Endothelial cell of umbilical vein (primary cell): ENCODE results near the gene MGAT5. TPM values are rescaled to one million over a fixed set of nuclear protein-coding genes. Genes with fewer than 3 reads are reported as not detected.

Experiments used
- BruUV-seq: library from RNA; stranded (reverse); fragments of 400-500 nt; replicated peaks from 2 replicates; lab custom pipeline; 2021; lab: Mats Ljungman, UMichigan
- CTCF ChIA-PET: fragments of 300-600, 350-600 bp; sonication (Branson Sonifier 250); formaldehyde crosslinking; loops from one replicate; lab custom pipeline; 2021; ENCODE audit warnings: antibody characterized with exemption, inconsistent platforms; lab: Charles Lee
- POLR2A ChIA-PET: fragments of 300-600, 350-600 bp; sonication (Branson Sonifier 250); formaldehyde crosslinking; loops from one replicate; lab custom pipeline; 2021; ENCODE audit warnings: antibody characterized with exemption, inconsistent platforms; lab: Charles Lee
- DNase-seq: peaks from one replicate; pipeline ENCODE4 v3.0.0-alpha.2; 2011; ENCODE audit warnings: low read depth, low spot score
- FAIRE-seq: peaks from 2 replicates; lab custom pipeline; 2011; peaks lifted over from hg19 to GRCh38; lab: Jason Lieb, UNC
- H2AFZ ChIP-seq: 2 replicates; pipeline ENCODE4 v1.6.0; 2012; ENCODE audit warnings: low read depth, low read length, control low read depth, inconsistent platforms
- H3K27ac ChIP-seq: 2 replicates; pipeline ENCODE4 v1.5.1; 2011; ENCODE audit warnings: low read depth, mild to moderate bottlenecking, control low read depth, low read length, moderate library complexity; ENCODE audit not compliant: insufficient read depth
- H3K27me3 ChIP-seq, 2 experiments: 2 replicates each; pipeline versions ENCODE4 v1.6.0 to v1.6.1; 2011; ENCODE audit warnings: low read length in 2 of 2, mixed read lengths in 1 of 2; ENCODE audit not compliant: control insufficient read depth in 2 of 2, insufficient read depth in 2 of 2
- H3K36me3 ChIP-seq, 2 experiments: 2 replicates in 1 of 2; 3 replicates in 1 of 2; pipeline ENCODE4 v1.5.1; 2011; ENCODE audit warnings: low read length in 2 of 2, mild to moderate bottlenecking in 1 of 2, moderate library complexity in 1 of 2; ENCODE audit not compliant: control insufficient read depth in 2 of 2, insufficient read depth in 2 of 2; ENCODE audit errors: extremely low read depth in 1 of 2
- H3K4me1 ChIP-seq: 3 replicates; pipeline ENCODE4 v1.5.1; 2011; ENCODE audit warnings: mild to moderate bottlenecking, low read length; ENCODE audit not compliant: control insufficient read depth, insufficient read depth; ENCODE audit errors: extremely low read depth
- H3K4me2 ChIP-seq: 2 replicates; pipeline ENCODE4 v1.6.1; 2011; ENCODE audit warnings: low read length, control low read depth, mixed read lengths; ENCODE audit not compliant: insufficient read depth
- H3K4me3 ChIP-seq, 3 experiments: fragments of 200-600 bp in 1 of 3; sonication (generic), shearing (Covaris generic) in 1 of 3; replicated peaks in 1 of 3; 2 replicates each; pipeline ENCODE4 v1.5.1; 2011 to 2016; ENCODE audit warnings: control low read depth in 3 of 3, low read length in 3 of 3, mild to moderate bottlenecking in 2 of 3, inconsistent platforms in 1 of 3, low read depth in 1 of 3, moderate library complexity in 1 of 3; ENCODE audit not compliant: insufficient read depth in 1 of 3
- H3K79me2 ChIP-seq: 2 replicates; pipeline ENCODE4 v1.6.0; 2012; ENCODE audit warnings: low read length, inconsistent platforms; ENCODE audit not compliant: control insufficient read depth, insufficient read depth
- H3K9ac ChIP-seq: replicated peaks from 2 replicates; pipeline ENCODE3; 2011; ENCODE audit warnings: low read length, control low read depth; ENCODE audit not compliant: insufficient read depth; ENCODE audit errors: extremely low read depth
- H3K9me1 ChIP-seq: replicated peaks from 3 replicates; pipeline ENCODE4 v1.6.0; 2011; ENCODE audit warnings: mild to moderate bottlenecking, low read length; ENCODE audit not compliant: control insufficient read depth, insufficient read depth; ENCODE audit errors: extremely low read depth
- H3K9me3 ChIP-seq: replicated peaks from 2 replicates; pipeline ENCODE4 v1.5.1; 2012; ENCODE audit warnings: low read length, inconsistent platforms; ENCODE audit not compliant: control insufficient read depth, insufficient read depth
- H4K20me1 ChIP-seq: replicated peaks from 2 replicates; pipeline ENCODE3; 2011; ENCODE audit warnings: mild to moderate bottlenecking, low read length; ENCODE audit not compliant: control insufficient read depth, insufficient read depth; ENCODE audit errors: extremely low read depth
- EZH2 ChIP-seq: IDR thresholded peaks from 2 replicates; pipeline ENCODE4 v1.6.1; 2012; ENCODE audit warnings: borderline replicate concordance, low read depth, mild to moderate bottlenecking, moderate library complexity, low read length, inconsistent platforms; ENCODE audit not compliant: severe bottlenecking
- GATA2 ChIP-seq: IDR thresholded peaks from 2 replicates; pipeline ENCODE4 v1.7.0; 2011; ENCODE audit warnings: low read depth, mild to moderate bottlenecking, moderate library complexity, mixed read lengths, low read length; ENCODE audit not compliant: insufficient read length, insufficient read depth
- JUN ChIP-seq: IDR thresholded peaks from 2 replicates; pipeline ENCODE4 v1.6.1; 2011; ENCODE audit warnings: borderline replicate concordance, low read depth; ENCODE audit not compliant: insufficient read length, insufficient read depth
- dilution Hi-C: fragments of 300-500 bp; cut with MboI; formaldehyde crosslinking; loops from one replicate; pipeline ENCODE4 v1.15.0; 2019; ENCODE audit warnings: low sequenced_read_pairs; ENCODE audit not compliant: extremely low pct_ligation_motif_present
- intact Hi-C: fragments of 100-400 bp; cut with micrococcal nuclease; formaldehyde crosslinking; loops from one replicate; pipeline ENCODE4 v1.10.0; 2022
- polyA plus RNA-seq, 4 experiments: library from polyadenylated mRNA; depleted of rRNA in 3 of 4; stranded (reverse) in 3 of 4; unstranded in 1 of 4; fragments of >200 nt; gene quantifications; 2 replicates each; pipeline versions ENCODE4 v1.2.1 to v1.2.3, GENCODE V29; 2011 to 2012; ENCODE audit warnings: missing spikeins in 1 of 4
- total RNA-seq: library from RNA; stranded (reverse); gene quantifications from 2 replicates; pipeline ENCODE4 v1.2.3, GENCODE V29; 2021
- TF ChIP-seq, protein P1 (sequence below), 2 donors: IDR thresholded peaks; 1 replicate in 1 of 2; 2 replicates in 1 of 2; pipeline ENCODE4 v1.5.1; 2011; ENCODE audit warnings: low read length in 2 of 2, mild to moderate bottlenecking in 2 of 2, moderate library complexity in 2 of 2, control low read depth in 1 of 2, inconsistent platforms in 1 of 2, low read depth in 1 of 2; ENCODE audit not compliant: insufficient read depth in 1 of 2; ENCODE audit errors: extremely low read depth in 1 of 2
- TF ChIP-seq, protein P2 (sequence below): IDR thresholded peaks from 2 replicates; pipeline ENCODE4 v1.6.1; 2011; ENCODE audit not compliant: insufficient read depth, insufficient read length

MGAT5 gene
- total and polyA plus RNA-seq, 2 donors (not counting 3 experiments of a cell fraction or from before 2014, with no cell fraction given), result 17.7 to 84.1 TPM

DNA sequence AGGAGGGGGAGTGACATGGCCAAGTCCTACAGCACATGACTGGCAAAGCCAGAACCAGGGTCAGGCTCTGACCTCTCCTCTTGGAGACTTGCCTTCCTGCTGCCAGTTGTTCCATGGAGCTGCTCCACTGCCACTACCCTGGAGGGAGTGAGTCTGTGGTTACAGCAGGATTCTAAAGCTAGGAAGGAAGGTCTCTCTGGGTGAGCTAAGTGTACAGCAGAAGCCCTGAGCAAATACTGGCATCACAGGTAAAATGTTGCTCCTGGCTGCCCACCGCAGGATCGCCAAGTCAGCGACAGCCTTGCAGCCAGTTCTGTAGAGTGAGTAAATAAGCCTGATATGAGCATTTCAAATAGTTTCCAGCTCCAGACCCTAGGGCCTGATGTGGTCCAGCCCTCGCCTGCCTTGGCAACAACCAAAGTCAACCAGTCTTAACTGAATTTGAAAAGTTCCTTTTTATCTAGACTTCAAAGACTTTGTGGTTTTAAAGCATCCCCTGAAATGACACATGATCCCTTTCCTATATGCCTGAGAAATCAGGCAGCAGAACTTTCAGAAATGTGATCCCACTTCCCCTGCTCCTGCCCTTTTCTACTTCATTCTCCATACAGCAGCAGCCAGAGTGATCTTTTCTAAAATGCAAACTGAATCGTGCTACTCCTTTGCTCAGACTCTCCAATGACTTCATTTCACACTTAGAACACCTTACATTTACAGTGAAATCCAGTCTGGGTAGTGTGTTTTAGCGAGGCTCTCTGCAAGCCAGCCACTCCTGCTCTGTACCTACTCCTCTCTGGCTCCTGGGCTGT is 114.3 kb downstream of the MGAT5 start:
- Histone ChIP-seq H3K27ac (no peak overlapping the region), H3K4me1 (peaks cover 3% of the 10 kb centered on the region), H2AFZ (no peak overlapping the region), H3K27me3 (no peaks in the 10 kb centered on the region), H3K79me2 (no peaks in the 10 kb centered on the region), H3K4me2 (no peak overlapping the region), H4K20me1 (no peaks in the 10 kb centered on the region), H3K9ac (no peak overlapping the region), H3K4me3 (no peak overlapping the region), H3K36me3 (no peaks in the 10 kb centered on the region), H3K9me3 (no peaks in the 10 kb centered on the region), H3K9me1 (no peaks in the 10 kb centered on the region)
- BruUV-seq, result no TSS peak
- dilution Hi-C loops, result no loop called here
- intact Hi-C loops, result no loop called here
- POLR2A ChIA-PET, result interaction anchor here (0.8 kb wide), 1 partner anchor 33 kb away, joined by 3 read pairs; no protein-coding TSS in a partner anchor
- FAIRE-seq, result peak; percentile 47
- CTCF ChIA-PET, result interaction anchor here (0.7 to 4.5 kb wide), 10 partner anchors 8 to 481 kb away, joined by 3 to 13 read pairs (median 4); no protein-coding TSS in a partner anchor
- TF ChIP-seq, protein P1, sequence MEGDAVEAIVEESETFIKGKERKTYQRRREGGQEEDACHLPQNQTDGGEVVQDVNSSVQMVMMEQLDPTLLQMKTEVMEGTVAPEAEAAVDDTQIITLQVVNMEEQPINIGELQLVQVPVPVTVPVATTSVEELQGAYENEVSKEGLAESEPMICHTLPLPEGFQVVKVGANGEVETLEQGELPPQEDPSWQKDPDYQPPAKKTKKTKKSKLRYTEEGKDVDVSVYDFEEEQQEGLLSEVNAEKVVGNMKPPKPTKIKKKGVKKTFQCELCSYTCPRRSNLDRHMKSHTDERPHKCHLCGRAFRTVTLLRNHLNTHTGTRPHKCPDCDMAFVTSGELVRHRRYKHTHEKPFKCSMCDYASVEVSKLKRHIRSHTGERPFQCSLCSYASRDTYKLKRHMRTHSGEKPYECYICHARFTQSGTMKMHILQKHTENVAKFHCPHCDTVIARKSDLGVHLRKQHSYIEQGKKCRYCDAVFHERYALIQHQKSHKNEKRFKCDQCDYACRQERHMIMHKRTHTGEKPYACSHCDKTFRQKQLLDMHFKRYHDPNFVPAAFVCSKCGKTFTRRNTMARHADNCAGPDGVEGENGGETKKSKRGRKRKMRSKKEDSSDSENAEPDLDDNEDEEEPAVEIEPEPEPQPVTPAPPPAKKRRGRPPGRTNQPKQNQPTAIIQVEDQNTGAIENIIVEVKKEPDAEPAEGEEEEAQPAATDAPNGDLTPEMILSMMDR (IDR thresholded peaks at IDR 0.05; ENCODE audit: extremely low read depth in 1 of 2, insufficient read depth in 1 of 2, low read depth in 1 of 2, low read length in 2 of 2), result no peak
- TF ChIP-seq EZH2 (no peak), GATA2 (no peak), JUN (no peak)
- TF ChIP-seq, protein P2, sequence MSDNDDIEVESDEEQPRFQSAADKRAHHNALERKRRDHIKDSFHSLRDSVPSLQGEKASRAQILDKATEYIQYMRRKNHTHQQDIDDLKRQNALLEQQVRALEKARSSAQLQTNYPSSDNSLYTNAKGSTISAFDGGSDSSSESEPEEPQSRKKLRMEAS, result no peak
- peak; percentile 14 for DNase-seq
